GM18511 (cell line): Measurements from ENCODE around the gene GRK2.

Experiments
- ATAC-seq: cut with Tn5 transposase; IDR thresholded peaks from one replicate; pipeline ENCODE4 v1.9.1; 2021; ENCODE audit warnings: mild to moderate bottlenecking, moderate library complexity; ENCODE audit not compliant: unreplicated experiment

Gene GRK2

GRCh38 chr11:67293090-67293489 lies 26.8 kb downstream of the GRK2 start:
- ATAC-seq = no peak

- ATAC-seq = no peak
Measured at GRCh38 chr11:67295846-67296245, 29.6 kb downstream of the GRK2 start.

- ATAC-seq = no peak
Measured at GRCh38 chr11:67298786-67299185, 32.5 kb downstream of the GRK2 start.

DNA sequence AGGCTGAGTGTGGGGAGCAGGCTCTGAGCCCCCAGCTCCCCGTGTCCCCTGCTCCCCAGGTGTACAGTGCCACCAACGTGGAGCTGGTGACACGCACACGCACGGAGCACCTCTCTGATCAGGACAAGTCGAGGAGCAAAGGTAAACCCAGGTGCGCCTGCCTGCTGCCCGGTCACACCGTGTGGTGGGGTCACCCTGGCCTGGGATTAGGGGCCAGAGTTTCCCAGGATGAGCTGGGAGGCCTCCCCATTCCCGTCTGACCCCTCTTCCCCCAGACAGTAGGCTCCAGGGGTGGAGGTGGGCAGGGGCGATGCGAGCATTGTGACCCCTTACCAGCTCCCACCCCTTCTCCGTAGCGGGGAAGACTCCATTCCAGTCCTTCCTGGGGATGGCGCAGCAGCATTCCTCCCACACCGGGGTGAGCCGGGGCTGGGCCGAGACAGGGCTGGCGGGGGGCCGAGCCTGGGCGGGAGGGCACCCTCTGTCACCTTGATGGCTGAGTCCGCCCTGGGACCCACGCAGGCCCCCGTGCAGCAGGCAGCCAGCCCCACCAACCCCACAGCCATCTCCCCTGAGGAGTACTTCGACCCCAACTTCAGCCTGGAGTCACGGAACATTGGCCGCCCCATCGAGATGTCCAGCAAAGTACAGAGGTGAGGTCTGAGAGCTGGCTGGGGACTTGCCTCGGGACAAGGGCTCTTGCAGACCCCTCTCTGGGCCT lies 33.4 kb downstream of the GRK2 start:
- ATAC-seq = no peak

- no peak for ATAC-seq
Measured at GRCh38 chr11:67300256-67300755, 34.0 kb downstream of the GRK2 start.

- no peak for ATAC-seq
Measured at GRCh38 chr11:67300756-67301312, 34.6 kb downstream of the GRK2 start.

DNA sequence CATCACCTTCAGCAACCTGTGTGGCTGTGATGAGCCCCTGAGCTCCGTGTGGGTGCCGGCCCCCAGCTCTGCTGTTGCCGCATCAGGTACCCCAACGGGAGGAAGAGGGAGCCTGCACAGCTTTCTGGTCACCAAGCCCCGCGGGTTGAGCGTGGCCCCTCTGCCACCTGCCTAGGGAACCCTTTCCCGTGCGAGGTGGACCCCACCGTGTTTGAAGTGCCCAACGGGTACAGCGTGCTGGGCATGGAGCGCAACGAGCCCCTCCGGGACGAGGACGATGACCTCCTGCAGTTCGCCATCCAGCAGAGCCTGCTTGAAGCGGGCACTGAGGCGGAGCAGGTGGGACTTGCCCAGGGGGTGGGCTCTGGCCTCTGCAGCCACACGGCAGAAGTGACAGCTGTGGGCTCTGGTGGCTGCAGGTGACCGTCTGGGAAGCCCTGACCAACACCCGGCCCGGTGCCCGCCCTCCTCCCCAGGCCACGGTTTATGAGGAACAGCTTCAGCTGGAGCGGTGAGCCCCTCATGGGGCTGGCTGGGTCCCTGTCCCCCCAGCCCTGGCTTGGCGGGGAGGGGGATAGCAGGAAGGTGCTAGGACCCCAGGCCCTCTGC lies 35.1 kb downstream of the GRK2 start:
- no peak for ATAC-seq

DNA sequence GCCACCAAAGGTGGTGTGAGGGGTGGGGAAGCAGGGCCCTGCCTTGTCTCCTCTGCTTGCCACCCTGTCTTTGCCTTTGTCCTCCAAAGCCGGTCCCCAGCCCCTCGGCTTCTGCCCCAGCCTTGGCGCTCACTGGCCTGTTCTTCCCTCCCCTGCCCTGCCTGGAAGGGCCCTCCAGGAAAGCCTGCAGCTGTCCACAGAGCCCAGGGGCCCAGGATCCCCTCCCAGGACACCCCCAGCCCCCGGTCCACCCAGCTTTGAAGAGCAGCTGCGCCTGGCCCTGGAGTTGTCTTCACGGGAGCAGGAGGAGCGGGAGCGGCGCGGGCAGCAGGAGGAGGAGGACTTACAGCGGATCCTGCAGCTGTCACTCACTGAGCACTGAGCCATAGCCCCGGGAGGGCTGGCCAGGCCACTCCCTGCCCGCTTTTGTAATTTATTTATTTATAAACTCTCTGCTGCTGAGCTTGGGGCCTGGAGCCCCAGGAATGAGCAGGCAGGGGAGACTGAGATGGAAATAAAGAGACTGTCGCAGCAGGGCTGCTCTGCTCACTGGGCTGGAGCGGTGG lies 35.8 kb downstream of the GRK2 start:
- ATAC-seq = no peak

- ATAC-seq = no peak
Measured at GRCh38 chr11:67302571-67303131, 36.4 kb downstream of the GRK2 start.

GRCh38 chr11:67303132-67303834 lies 37.0 kb downstream of the GRK2 start, which contains the start of gene SSH3:
SSH3 (plus strand) TSS chr11:67303530; CDS start chr11:67303626, 96 bp downstream.
- no peak for ATAC-seq

GRCh38 chr11:67303835-67304411 lies 37.6 kb downstream of the GRK2 start:
- ATAC-seq = no peak

GRCh38 chr11:67304511-67305113 lies 38.3 kb downstream of the GRK2 start:
- ATAC-seq = no peak

GRCh38 chr11:67306769-67307544 lies 40.7 kb downstream of the GRK2 start:
- ATAC-seq = no peak

DNA sequence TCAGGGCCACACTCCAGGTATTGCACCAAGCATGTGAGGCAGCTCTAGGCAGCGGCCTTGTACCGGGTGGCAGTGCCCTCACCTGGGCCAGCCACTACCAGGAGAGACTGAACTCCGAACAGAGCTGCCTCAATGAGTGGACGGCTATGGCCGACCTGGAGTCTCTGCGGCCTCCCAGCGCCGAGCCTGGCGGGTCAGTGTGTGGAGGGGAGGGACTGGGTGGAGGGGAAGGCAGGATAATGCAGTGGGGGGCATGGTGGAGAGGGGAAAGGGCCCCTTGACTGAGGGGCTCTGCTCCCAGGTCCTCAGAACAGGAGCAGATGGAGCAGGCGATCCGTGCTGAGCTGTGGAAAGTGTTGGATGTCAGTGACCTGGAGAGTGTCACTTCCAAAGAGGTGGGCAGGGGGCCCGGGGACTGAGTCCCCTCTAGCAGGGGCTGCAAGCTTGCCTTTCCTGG lies 41.3 kb downstream of the GRK2 start:
- no peak for ATAC-seq

DNA sequence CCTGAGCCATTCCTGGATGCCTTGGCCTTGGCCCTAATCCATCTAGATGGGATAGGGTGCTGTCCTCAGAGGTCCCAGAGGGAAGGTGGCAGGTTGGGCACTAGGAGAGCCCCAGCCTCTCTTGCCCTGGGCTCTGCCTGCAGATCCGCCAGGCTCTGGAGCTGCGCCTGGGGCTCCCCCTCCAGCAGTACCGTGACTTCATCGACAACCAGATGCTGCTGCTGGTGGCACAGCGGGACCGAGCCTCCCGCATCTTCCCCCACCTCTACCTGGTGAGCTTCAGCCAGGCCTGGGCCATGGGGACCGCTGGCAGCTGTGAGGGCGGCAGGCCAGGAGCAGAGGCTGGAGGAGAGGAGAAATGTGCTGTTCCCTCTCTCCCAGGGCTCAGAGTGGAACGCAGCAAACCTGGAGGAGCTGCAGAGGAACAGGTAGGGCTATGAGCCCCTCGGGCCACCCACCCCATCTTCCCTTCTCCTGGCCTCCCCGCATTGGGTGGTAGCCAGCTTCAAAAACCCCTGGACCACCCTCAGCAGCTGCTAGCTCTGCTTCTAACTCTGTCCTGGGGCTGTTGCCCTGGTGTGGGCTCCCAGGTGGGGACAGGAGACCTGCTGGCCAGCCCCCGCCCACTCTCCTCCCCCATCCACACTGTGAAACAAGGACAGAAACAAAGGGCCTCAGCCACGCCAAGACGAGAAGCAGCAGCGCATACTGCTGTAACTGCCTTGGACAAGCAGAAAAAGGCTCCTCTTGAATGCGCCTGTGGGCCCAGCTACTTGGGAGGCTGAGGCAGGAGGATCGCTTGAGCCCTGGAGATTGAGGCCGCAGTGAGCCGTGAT lies 42.0 kb downstream of the GRK2 start:
- no peak for ATAC-seq

- ATAC-seq = no peak
Measured at GRCh38 chr11:67309166-67309565, 42.9 kb downstream of the GRK2 start.

DNA sequence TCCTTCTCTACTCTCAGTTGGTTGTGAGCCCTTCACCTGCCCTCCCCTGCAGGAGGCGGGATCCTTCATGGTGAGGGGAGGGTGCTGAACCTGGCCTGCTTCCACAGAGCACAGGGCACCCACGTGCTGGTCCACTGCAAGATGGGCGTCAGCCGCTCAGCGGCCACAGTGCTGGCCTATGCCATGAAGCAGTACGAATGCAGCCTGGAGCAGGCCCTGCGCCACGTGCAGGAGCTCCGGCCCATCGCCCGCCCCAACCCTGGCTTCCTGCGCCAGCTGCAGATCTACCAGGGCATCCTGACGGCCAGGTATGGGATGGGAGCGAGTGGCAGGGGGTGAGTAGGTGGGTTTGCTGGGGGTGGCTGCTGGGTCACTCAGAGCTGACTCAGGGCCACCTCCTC lies 43.4 kb downstream of the GRK2 start:
- no peak for ATAC-seq
